Measurements from ENCODE around the gene PSMD14.

Gene PSMD14

DNA sequence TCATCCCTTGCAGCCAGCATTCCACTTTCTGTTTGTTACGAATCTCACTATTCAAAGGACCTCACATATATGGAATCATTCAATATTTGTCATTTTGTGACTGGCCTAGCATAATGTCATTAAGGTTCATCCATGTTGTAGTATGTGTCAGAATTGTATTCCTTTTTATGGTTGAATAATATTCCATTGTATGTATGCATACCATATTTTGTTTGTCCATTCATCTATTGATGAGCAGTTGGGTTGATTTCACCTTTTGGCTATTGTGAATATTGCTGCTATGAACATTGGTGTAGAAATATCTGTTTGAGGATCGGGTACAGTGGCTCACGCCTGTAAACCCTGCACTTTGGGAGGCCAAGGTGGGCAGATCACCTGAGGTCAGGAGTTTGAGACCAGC, 35.0 kb downstream of the PSMD14 start:
- H3K27ac ChIP-seq = no peak overlapping the region
- TF ChIP-seq, protein P1, sequence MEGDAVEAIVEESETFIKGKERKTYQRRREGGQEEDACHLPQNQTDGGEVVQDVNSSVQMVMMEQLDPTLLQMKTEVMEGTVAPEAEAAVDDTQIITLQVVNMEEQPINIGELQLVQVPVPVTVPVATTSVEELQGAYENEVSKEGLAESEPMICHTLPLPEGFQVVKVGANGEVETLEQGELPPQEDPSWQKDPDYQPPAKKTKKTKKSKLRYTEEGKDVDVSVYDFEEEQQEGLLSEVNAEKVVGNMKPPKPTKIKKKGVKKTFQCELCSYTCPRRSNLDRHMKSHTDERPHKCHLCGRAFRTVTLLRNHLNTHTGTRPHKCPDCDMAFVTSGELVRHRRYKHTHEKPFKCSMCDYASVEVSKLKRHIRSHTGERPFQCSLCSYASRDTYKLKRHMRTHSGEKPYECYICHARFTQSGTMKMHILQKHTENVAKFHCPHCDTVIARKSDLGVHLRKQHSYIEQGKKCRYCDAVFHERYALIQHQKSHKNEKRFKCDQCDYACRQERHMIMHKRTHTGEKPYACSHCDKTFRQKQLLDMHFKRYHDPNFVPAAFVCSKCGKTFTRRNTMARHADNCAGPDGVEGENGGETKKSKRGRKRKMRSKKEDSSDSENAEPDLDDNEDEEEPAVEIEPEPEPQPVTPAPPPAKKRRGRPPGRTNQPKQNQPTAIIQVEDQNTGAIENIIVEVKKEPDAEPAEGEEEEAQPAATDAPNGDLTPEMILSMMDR (IDR thresholded peaks at IDR 0.05) = no peak
- H3K4me3 ChIP-seq = no peak overlapping the region
- DNase-seq (ENCODE audit: low spot score) = no peak

DNA sequence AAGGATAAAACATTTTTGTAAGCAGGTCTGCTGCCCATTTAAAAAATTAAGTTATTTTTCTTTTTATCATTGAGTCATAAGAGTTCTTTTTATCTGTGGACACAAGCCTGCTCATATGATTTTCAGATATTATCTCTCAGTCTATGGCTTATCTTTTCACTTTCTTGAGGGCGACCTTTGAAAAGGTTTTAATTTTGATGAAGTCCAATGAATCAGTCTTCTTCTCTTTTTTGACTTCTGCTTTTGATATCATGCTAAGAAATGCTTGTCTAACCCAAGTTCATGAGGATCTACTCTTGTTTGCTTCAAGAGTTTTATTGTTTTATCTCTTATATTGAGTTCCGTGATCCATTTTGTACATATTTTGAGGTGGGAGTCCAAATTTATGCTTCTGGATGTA, 36.5 kb downstream of the PSMD14 start:
- TF ChIP-seq, protein P1 (IDR thresholded peaks at IDR 0.05) = no peak
- no peak overlapping the region for H3K4me3 ChIP-seq
- DNase-seq (ENCODE audit: low spot score) = no peak
- no peak overlapping the region for H3K27ac ChIP-seq

DNA sequence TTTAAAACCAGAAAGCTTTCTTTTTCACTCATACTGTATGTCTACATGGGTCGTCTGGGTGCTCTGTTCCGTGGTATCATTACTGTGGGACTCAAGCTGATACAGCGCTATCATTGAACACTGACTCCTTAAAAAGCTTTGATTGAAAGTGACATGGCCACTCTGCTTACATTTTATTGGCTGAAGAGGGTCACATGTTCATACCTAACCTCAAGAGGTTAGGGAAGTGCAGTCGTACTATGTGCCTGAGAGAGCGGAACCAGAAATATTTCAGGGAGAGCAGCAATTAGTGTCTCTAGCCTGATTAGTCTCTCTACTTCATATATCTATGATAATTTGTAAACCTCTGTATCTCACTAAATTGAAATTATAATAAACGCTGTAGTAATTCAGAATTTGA, 43.5 kb downstream of the PSMD14 start:
- TF ChIP-seq, protein P1 (IDR thresholded peaks at IDR 0.05) = no peak
- DNase-seq (ENCODE audit: low spot score) = no peak
- no peak overlapping the region for H3K4me3 ChIP-seq
- H3K27ac ChIP-seq = no peak overlapping the region

DNA sequence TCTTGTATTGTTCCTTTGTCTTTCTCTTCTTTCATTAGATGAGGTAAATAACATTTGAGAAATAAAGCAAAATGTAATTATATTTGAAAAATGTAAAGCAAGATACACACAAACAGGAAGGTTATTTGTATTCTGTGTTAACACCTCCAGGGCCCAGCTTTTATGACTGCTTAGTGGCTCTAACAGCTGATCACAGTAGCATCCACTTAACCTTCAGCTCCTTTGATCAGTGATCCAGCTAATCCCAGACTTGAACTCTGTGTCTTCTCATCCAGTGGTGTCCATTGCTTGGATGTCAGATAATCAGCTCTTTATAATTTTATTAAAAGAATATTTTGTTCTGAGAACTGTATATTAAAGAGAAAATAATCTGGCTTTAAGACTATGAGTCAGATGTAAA, 44.5 kb downstream of the PSMD14 start:
- no peak overlapping the region for H3K4me3 ChIP-seq
- TF ChIP-seq, protein P1 (IDR thresholded peaks at IDR 0.05) = no peak
- no peak overlapping the region for H3K27ac ChIP-seq
- no peak for DNase-seq (ENCODE audit: low spot score)

DNA sequence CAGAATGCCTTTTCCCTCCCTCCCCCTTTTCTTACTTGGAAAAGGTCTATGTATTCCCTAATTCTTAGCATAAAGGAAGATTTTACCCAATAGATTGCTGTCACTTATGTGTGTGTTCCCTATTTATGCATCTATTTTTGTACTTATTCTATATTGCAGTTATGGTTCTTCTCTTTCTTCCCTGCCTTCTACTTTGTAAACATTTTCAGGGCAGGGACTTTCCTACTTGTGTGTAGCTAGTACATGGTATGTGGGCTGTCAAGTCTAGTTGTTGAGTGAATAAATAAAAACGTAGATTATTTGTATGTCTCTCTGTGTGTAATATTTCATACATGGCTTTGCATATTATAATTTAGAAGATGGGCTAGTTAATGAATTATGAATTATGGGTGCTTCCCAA, 45.3 kb downstream of the PSMD14 start:
- Histone ChIP-seq H3K4me3 (no peak overlapping the region), H3K27ac (no peak overlapping the region)
- DNase-seq (ENCODE audit: low spot score) = no peak
- TF ChIP-seq, protein P1 (IDR thresholded peaks at IDR 0.05) = no peak

DNA sequence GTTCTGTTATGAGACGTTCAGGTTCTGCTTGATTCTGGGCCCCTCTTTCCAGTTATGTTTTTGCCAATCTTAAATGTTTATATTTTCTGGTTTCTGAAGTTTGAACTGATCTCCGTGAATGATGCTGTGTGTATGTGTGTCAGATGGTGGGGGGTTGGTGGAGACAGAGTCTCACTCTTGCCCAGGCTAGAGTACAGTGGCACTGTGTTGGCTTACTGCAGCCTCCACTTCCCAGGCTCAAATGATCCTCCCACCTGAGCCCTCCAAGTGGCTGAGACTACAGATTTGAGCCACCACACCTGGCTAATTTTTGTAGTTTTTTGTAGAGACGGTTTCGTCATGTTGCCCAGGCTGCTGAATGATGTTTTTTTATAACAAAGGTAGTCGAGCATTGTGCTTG, 45.9 kb downstream of the PSMD14 start:
- no peak for DNase-seq (ENCODE audit: low spot score)
- Histone ChIP-seq H3K27ac (no peak overlapping the region), H3K4me3 (no peak overlapping the region)
- TF ChIP-seq, protein P1 (IDR thresholded peaks at IDR 0.05) = no peak

DNA sequence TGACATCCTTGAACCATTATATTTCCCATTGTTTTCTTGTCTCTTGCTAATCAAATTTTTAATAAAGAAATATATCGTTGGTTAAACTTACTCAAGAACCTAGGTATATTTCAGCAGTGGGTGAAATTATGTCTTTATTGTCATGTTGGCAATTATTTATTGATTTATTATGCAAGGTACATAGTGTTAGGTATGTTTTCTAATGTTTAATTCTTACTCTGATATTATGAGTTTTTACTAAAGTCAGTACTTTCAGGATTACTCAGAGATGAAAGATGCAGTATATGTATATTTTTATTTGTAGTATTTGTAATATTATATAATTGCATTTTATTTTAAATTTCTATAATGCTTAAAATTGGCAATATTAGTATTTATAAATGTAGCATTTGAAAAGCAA, 46.9 kb downstream of the PSMD14 start:
- TF ChIP-seq, protein P1 (IDR thresholded peaks at IDR 0.05) = no peak
- DNase-seq (ENCODE audit: low spot score) = no peak
- Histone ChIP-seq H3K4me3 (no peak overlapping the region), H3K27ac (no peak overlapping the region)
